MCF 10A (cell line): ENCODE results near the gene TXN. TPM values are rescaled to one million over a fixed set of nuclear protein-coding genes. Genes with fewer than 3 reads are reported as not detected.

ENCODE experiments used
- total RNA-seq: library from RNA; stranded (reverse); gene quantifications from 2 replicates; pipeline ENCODE4 v1.2.3, GENCODE V29; 2022

The TXN gene
- total RNA-seq, 1 experiment from 2014 or later: 349 TPM

Other genes starting within 250 kb of the TXN start
- gene C9orf152, start 48.3 kb downstream of the TXN start, total RNA-seq: not detected in 2 replicates
- gene TXNDC8, start 81.4 kb upstream of the TXN start, total RNA-seq: not detected in 2 replicates